HCT116 (cell line): Measurements from ENCODE around the gene TPSD1. TPM values are rescaled to one million over a fixed set of nuclear protein-coding genes. Genes with fewer than 3 reads are reported as not detected.
"Not testable (repeated sequence)": the region's sequence is repeated elsewhere in the genome, so short reads cannot be mapped to it uniquely, and the experiment has no call there.

Experiments used
- ATAC-seq: fragments of 200-7000 bp; cut with Tn5 transposase; 2 replicates; pipeline ENCODE4 v1.9.1; 2020; ENCODE audit warnings: mild to moderate bottlenecking, moderate library complexity
- BruUV-seq: library from RNA; stranded (reverse); fragments of 400-500 nt; replicated peaks from 2 replicates; lab custom pipeline; 2021; lab: Mats Ljungman, UMichigan
- CTCF ChIA-PET: fragments of 300-600 bp; sonication (Branson Sonifier 250); formaldehyde crosslinking; loops from one replicate; lab custom pipeline; 2021; ENCODE audit warnings: antibody characterized with exemption; lab: Charles Lee
- POLR2A ChIA-PET: fragments of 300-600, 350-600 bp; sonication (Branson Sonifier 250); formaldehyde crosslinking; loops from one replicate; lab custom pipeline; 2021; ENCODE audit warnings: antibody characterized with exemption; lab: Charles Lee
- RAD21 ChIA-PET, 2 experiments: fragments of 300-600 bp; sonication (Branson Sonifier 250); formaldehyde crosslinking; loops; one replicate each; lab custom pipeline; 2023; ENCODE audit warnings: low total read pairs in 2 of 2; ENCODE audit not compliant: uncharacterized antibody in 2 of 2, unreplicated experiment in 2 of 2, low non-redundant PET in 1 of 2; lab: Charles Lee
- DNase-seq: peaks from one replicate; pipeline ENCODE4 v3.0.0-alpha.2; 2010; ENCODE audit warnings: low read depth, low spot score
- H2AFZ ChIP-seq: fragments of 200-600 bp; shearing (Covaris generic), sonication (generic); 2 replicates; pipeline ENCODE4 v1.6.1; 2017; ENCODE audit warnings: low read depth, mixed run types, mixed read lengths, antibody characterized with exemption, low read length; ENCODE audit not compliant: poor library complexity, severe bottlenecking
- H3K27ac ChIP-seq: 2 replicates; pipeline ENCODE4 v1.5.1; 2012; ENCODE audit warnings: low read depth, low read length
- H3K27me3 ChIP-seq: fragments of 200-600 bp; sonication (generic); 2 replicates; pipeline ENCODE4 v1.6.1; 2016; ENCODE audit warnings: mixed run types, low read length, mixed read lengths; ENCODE audit not compliant: insufficient read depth
- H3K36me3 ChIP-seq, 2 experiments: fragments of 200-500 bp in 1 of 2; fragments of 200-600 bp in 1 of 2; sonication (Bioruptor generic) in 1 of 2; sonication (generic) in 1 of 2; 2 replicates each; pipeline versions ENCODE4 v1.5.1 to v1.6.1; 2014 to 2016; ENCODE audit warnings: low read length in 2 of 2, inconsistent platforms in 1 of 2, mixed read lengths in 1 of 2, mixed run types in 1 of 2; ENCODE audit not compliant: insufficient read depth in 2 of 2, control insufficient read depth in 1 of 2
- H3K4me1 ChIP-seq, 2 experiments: fragments of 200-600 bp in 1 of 2; sonication (generic) in 1 of 2; 2 replicates each; pipeline versions ENCODE4 v1.5.1 to v1.6.1; 2012 to 2017; ENCODE audit warnings: low read length in 2 of 2, inconsistent platforms in 1 of 2, mild to moderate bottlenecking in 1 of 2, mixed read lengths in 1 of 2, mixed run types in 1 of 2, moderate library complexity in 1 of 2; ENCODE audit not compliant: insufficient read depth in 2 of 2, control insufficient read depth in 1 of 2
- H3K4me2 ChIP-seq: fragments of 200-600 bp; sonication (generic); 2 replicates; pipeline ENCODE4 v1.6.1; 2017; ENCODE audit warnings: mixed run types, low read length, mixed read lengths
- H3K4me3 ChIP-seq, 2 experiments: fragments of 200-600 bp in 1 of 2; sonication (generic) in 1 of 2; replicated peaks in 1 of 2; 2 replicates each; pipeline ENCODE4 v1.5.1; 2011 to 2016; ENCODE audit warnings: low read length in 2 of 2, control low read depth in 1 of 2, low read depth in 1 of 2, mild to moderate bottlenecking in 1 of 2, mixed read lengths in 1 of 2, mixed run types in 1 of 2
- H3K79me2 ChIP-seq: fragments of 200-600 bp; sonication (generic); 2 replicates; pipeline ENCODE4 v1.6.1; 2017; ENCODE audit warnings: mild to moderate bottlenecking, mixed run types, low read length, moderate library complexity, mixed read lengths; ENCODE audit not compliant: insufficient read depth
- H3K9ac ChIP-seq: fragments of 200-600 bp; sonication (generic); 2 replicates; pipeline ENCODE4 v1.6.1; 2016; ENCODE audit warnings: low read length, mixed read lengths
- H3K9me2 ChIP-seq: fragments of 200-600 bp; sonication (generic), shearing (Covaris generic); 2 replicates; pipeline ENCODE4 v1.6.1; 2017; ENCODE audit warnings: mixed run types, mild to moderate bottlenecking, moderate library complexity; ENCODE audit not compliant: insufficient read depth
- H3K9me3 ChIP-seq, 2 experiments: fragments of 200-500 bp in 1 of 2; fragments of 200-600 bp in 1 of 2; sonication (Bioruptor generic) in 1 of 2; sonication (generic) in 1 of 2; 2 replicates each; pipeline ENCODE4 v1.6.1; 2014 to 2017; ENCODE audit warnings: low read length in 2 of 2, mixed read lengths in 2 of 2, inconsistent platforms in 1 of 2, low read depth in 1 of 2, mild to moderate bottlenecking in 1 of 2, mixed run types in 1 of 2, moderate library complexity in 1 of 2; ENCODE audit not compliant: control insufficient read depth in 1 of 2, insufficient read depth in 1 of 2
- H4K20me1 ChIP-seq: fragments of 200-600 bp; sonication (generic), shearing (Covaris generic); 2 replicates; pipeline ENCODE4 v1.6.1; 2017; ENCODE audit warnings: mixed run types, mild to moderate bottlenecking, moderate library complexity; ENCODE audit not compliant: insufficient read depth
- intact Hi-C: fragments of 100-400 bp; cut with micrococcal nuclease; formaldehyde crosslinking; loops from 2 replicates; pipeline ENCODE4 v1.10.0; 2022
- total RNA-seq: library from RNA; stranded (reverse); gene quantifications from one replicate; pipeline ENCODE4 v1.2.1, GENCODE V29; 2021; ENCODE audit not compliant: unreplicated experiment

The TPSD1 gene
- total RNA-seq, 1 experiment from 2014 or later, result not detected

- H3K27me3 ChIP-seq, intact Hi-C loops, H3K9me2 ChIP-seq, H3K4me1 ChIP-seq, H3K4me2 ChIP-seq, BruUV-seq, DNase-seq, CTCF ChIA-PET, H3K79me2 ChIP-seq, POLR2A ChIA-PET, H3K27ac ChIP-seq, RAD21 ChIA-PET, H3K36me3 ChIP-seq, H4K20me1 ChIP-seq, H2AFZ ChIP-seq, H3K9ac ChIP-seq, H3K4me3 ChIP-seq, H3K9me3 ChIP-seq: not testable (repeated sequence)
- peak; percentile 79 for ATAC-seq
Observed at GRCh38 chr16:1249031-1249755, 6.7 kb upstream of the TPSD1 start.

- H3K36me3 ChIP-seq, BruUV-seq, DNase-seq, H2AFZ ChIP-seq, intact Hi-C loops, RAD21 ChIA-PET, H3K4me3 ChIP-seq, H3K27ac ChIP-seq, H3K79me2 ChIP-seq, CTCF ChIA-PET, H3K9me3 ChIP-seq, H4K20me1 ChIP-seq, H3K9me2 ChIP-seq, POLR2A ChIA-PET, H3K4me2 ChIP-seq, H3K4me1 ChIP-seq, H3K9ac ChIP-seq, H3K27me3 ChIP-seq: not testable (repeated sequence)
- peak; percentile 80 for ATAC-seq
Observed at GRCh38 chr16:1253701-1254364, 2.0 kb upstream of the TPSD1 start.

GRCh38 chr16:1254821-1255220, 1.0 kb upstream of the TPSD1 start:
- H3K79me2 ChIP-seq, intact Hi-C loops, CTCF ChIA-PET, ATAC-seq, H4K20me1 ChIP-seq, H2AFZ ChIP-seq, H3K9me2 ChIP-seq, DNase-seq, POLR2A ChIA-PET, H3K4me2 ChIP-seq, H3K9ac ChIP-seq, H3K27me3 ChIP-seq, H3K27ac ChIP-seq, BruUV-seq, H3K36me3 ChIP-seq, H3K9me3 ChIP-seq, H3K4me3 ChIP-seq: not testable (repeated sequence)
- H3K4me1 ChIP-seq, result peaks cover 4 to 13% of the 10 kb centered on the region in 2 experiments; a peak in 3 of 4 replicates
- RAD21 ChIA-PET, result interaction anchor here in 1 of 2 experiments (0.6 kb wide), 1 partner anchor 17 kb away, joined by 3 read pairs; no protein-coding TSS in a partner anchor

GRCh38 chr16:1256296-1256873, 516 bp downstream of the TPSD1 start:
- H3K4me3 ChIP-seq, POLR2A ChIA-PET, DNase-seq, CTCF ChIA-PET, ATAC-seq, H3K27me3 ChIP-seq, H3K9me3 ChIP-seq, H3K9me2 ChIP-seq, H3K79me2 ChIP-seq, BruUV-seq, RAD21 ChIA-PET, H3K4me2 ChIP-seq, intact Hi-C loops, H2AFZ ChIP-seq, H3K9ac ChIP-seq, H3K27ac ChIP-seq, H3K36me3 ChIP-seq, H4K20me1 ChIP-seq: not testable (repeated sequence)
- peaks cover 4 to 13% of the 10 kb centered on the region in 2 experiments; a peak in 3 of 4 replicates for H3K4me1 ChIP-seq
